Measurements from ENCODE around the gene CNIH2.

Gene CNIH2

DNA sequence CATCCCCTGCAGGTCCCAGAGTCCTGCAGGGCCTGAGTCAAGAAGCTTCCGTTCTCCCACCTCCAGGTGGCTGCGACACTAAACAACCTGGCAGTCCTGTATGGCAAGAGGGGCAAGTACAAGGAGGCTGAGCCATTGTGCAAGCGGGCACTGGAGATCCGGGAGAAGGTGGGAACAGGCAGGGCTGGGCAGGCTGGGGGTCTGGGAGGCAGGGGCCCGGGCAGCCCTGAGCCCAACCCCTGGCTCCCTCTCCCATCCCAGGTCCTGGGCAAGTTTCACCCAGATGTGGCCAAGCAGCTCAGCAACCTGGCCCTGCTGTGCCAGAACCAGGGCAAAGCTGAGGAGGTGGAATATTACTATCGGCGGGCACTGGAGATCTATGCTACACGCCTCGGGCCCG is 14.2 kb upstream of the CNIH2 start:
- DNase-seq (ENCODE audit: low read depth), result no peak
- no peak overlapping the region for H3K4me3 ChIP-seq (ENCODE audit: low read length)
- no peak for TF ChIP-seq CTCF (conservative IDR thresholded peaks at IDR 0.05; ENCODE audit: low read depth, low read length)

DNA sequence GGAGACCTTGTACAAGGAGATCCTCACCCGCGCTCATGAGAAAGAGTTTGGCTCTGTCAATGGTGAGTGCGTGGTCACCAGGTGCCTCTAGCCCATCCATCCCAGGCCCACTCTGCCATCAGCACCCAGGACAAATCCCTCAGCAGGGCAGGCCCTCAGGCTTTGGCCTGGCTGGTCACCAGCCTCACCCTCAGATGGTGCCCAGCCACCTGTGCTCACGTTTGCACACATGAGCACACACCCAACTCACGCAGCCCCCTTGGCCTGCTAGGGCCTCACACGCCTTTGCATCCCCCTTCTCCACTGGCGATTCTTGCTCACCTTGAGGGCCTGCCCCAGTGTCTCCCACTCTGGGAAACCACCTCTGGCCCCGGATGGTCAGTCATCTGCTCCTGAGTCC is 13.6 kb upstream of the CNIH2 start:
- no peak for TF ChIP-seq CTCF (conservative IDR thresholded peaks at IDR 0.05; ENCODE audit: low read depth, low read length)
- DNase-seq (ENCODE audit: low read depth), result no peak
- no peak overlapping the region for H3K4me3 ChIP-seq (ENCODE audit: low read length)

DNA sequence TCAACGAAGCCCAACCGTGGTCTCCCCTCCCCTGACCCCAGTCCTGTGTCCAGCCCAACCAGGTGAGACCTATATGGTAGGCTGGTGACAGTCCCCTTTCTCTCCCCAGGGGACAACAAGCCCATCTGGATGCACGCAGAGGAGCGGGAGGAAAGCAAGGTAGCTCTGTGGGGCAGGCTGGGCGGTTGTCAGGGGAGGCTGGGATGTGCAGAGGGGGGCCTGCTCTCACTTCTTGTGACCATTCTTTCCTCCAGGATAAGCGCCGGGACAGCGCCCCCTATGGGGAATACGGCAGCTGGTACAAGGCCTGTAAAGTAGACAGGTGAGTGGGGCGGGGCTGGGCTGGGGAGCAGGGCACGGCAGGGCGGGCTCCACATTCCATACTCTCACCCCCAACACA is 13.1 kb upstream of the CNIH2 start:
- DNase-seq (ENCODE audit: low read depth), result no peak
- H3K4me3 ChIP-seq (ENCODE audit: low read length), result no peak overlapping the region
- TF ChIP-seq CTCF (conservative IDR thresholded peaks at IDR 0.05; ENCODE audit: low read depth, low read length), result peak; percentile 51

GRCh38 chr11:66265531-66266377 is 12.2 kb upstream of the CNIH2 start:
- no peak for TF ChIP-seq CTCF (conservative IDR thresholded peaks at IDR 0.05; ENCODE audit: low read depth, low read length)
- no peak overlapping the region for H3K4me3 ChIP-seq (ENCODE audit: low read length)
- no peak for DNase-seq (ENCODE audit: low read depth)

DNA sequence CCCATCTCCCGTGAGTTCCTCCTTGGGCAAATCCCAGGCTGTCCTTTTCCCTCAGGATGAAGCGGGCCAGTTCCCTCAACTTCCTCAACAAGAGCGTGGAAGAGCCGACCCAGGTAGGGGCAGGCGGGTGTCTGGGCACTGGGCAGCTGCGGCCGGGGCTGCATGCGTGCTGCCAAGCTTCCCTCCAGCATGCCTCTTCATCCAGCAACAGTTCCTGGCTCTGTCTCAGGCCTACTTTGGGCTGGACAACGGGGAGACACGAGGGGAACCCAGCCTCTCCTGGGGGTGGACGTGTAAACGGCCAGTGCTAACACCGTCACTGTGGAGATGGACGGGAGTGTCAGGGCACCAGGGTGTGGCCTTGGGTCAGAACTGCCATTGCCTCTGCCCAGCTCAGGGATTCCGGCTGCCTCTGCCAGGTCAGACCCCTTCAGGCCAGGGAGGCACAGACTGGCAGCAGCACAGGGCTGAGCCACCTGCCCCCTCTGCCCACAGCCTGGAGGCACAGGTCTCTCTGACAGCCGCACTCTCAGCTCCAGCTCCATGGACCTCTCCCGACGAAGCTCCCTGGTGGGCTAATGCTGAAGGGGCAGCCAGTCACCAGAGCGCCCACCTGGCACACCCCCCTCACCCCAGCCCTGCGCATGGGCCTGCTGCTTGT is 11.5 kb upstream of the CNIH2 start:
- DNase-seq (ENCODE audit: low read depth), result no peak
- no peak for TF ChIP-seq CTCF (conservative IDR thresholded peaks at IDR 0.05; ENCODE audit: low read depth, low read length)
- peak overlapping the region; percentile 69 for H3K4me3 ChIP-seq (ENCODE audit: low read length)

GRCh38 chr11:66267039-66267378 is 11.0 kb upstream of the CNIH2 start:
- H3K4me3 ChIP-seq (ENCODE audit: low read length), result peak overlapping the region; percentile 69
- no peak for DNase-seq (ENCODE audit: low read depth)
- TF ChIP-seq CTCF (conservative IDR thresholded peaks at IDR 0.05; ENCODE audit: low read depth, low read length), result peak; percentile 6
